DOHH2 (cell line): ENCODE data around the gene EN2.

Experiments
- H3F3A ChIP-seq: fragments of 200-600 bp; sonication (generic), shearing (Covaris generic); 2 replicates; pipeline ENCODE4 v1.6.0; 2016; ENCODE audit warnings: antibody characterized with exemption, mild to moderate bottlenecking; ENCODE audit not compliant: control insufficient read depth, insufficient read depth
- H3K27ac ChIP-seq: fragments of 200-600 bp; sonication (generic); 2 replicates; pipeline ENCODE4 v1.5.1; 2014; ENCODE audit warnings: low read depth, mild to moderate bottlenecking, low read length, moderate library complexity
- H3K27me3 ChIP-seq: fragments of 200-600 bp; sonication (generic); 2 replicates; pipeline ENCODE4 v1.6.1; 2014; ENCODE audit warnings: mild to moderate bottlenecking, low read length, mixed read lengths; ENCODE audit not compliant: control insufficient read depth
- H3K36me3 ChIP-seq: fragments of 200-600 bp; sonication (generic); 2 replicates; pipeline ENCODE4 v1.6.1; 2014; ENCODE audit warnings: mild to moderate bottlenecking, low read length, moderate library complexity, mixed read lengths; ENCODE audit not compliant: control insufficient read depth
- H3K4me1 ChIP-seq: fragments of 200-600 bp; sonication (generic); 2 replicates; pipeline ENCODE4 v1.6.1; 2014; ENCODE audit warnings: mild to moderate bottlenecking, low read length, mixed read lengths; ENCODE audit not compliant: control insufficient read depth
- H3K4me2 ChIP-seq: fragments of 200-600 bp; sonication (generic); 2 replicates; pipeline ENCODE4 v1.6.0; 2014; ENCODE audit warnings: mild to moderate bottlenecking, low read length, moderate library complexity
- H3K4me3 ChIP-seq: fragments of 200-600 bp; sonication (generic); 2 replicates; pipeline ENCODE4 v1.5.1; 2014; ENCODE audit warnings: mild to moderate bottlenecking, low read length, mixed read lengths
- H3K79me2 ChIP-seq: fragments of 200-600 bp; sonication (generic); 2 replicates; pipeline ENCODE4 v1.6.1; 2014; ENCODE audit warnings: mild to moderate bottlenecking, low read length, mixed read lengths; ENCODE audit not compliant: control insufficient read depth
- H3K9me2 ChIP-seq: fragments of 200-600 bp; sonication (generic); replicated peaks from 2 replicates; pipeline ENCODE4 v1.6.1; 2014; ENCODE audit warnings: mild to moderate bottlenecking, low read length, mixed read lengths; ENCODE audit not compliant: control insufficient read depth
- H3K9me3 ChIP-seq: fragments of 200-600 bp; sonication (generic); 2 replicates; pipeline ENCODE4 v1.6.1; 2014; ENCODE audit warnings: antibody characterized with exemption, low read length, mixed read lengths; ENCODE audit not compliant: control insufficient read depth, insufficient read depth
- H4K20me1 ChIP-seq: fragments of 200-600 bp; sonication (generic); 2 replicates; pipeline ENCODE4 v1.6.0; 2014; ENCODE audit warnings: low read depth, mild to moderate bottlenecking, antibody characterized with exemption, low read length, moderate library complexity; ENCODE audit not compliant: control insufficient read depth, insufficient read depth
- EZH2phosphoT487 ChIP-seq: fragments of 200-600 bp; sonication (generic); IDR thresholded peaks from 2 replicates; pipeline ENCODE4 v1.6.1; 2017; ENCODE audit warnings: borderline replicate concordance, mild to moderate bottlenecking, antibody characterized with exemption, low read length, moderate library complexity, mixed read lengths
- TF ChIP-seq, protein P1 (sequence below): fragments of 200-600 bp; sonication (generic); IDR thresholded peaks from one replicate; pipeline ENCODE4 v1.5.1; 2014; ENCODE audit warnings: antibody characterized with exemption, mild to moderate bottlenecking, low read depth, low read length; ENCODE audit not compliant: poor library complexity, severe bottlenecking

The EN2 gene

DNA sequence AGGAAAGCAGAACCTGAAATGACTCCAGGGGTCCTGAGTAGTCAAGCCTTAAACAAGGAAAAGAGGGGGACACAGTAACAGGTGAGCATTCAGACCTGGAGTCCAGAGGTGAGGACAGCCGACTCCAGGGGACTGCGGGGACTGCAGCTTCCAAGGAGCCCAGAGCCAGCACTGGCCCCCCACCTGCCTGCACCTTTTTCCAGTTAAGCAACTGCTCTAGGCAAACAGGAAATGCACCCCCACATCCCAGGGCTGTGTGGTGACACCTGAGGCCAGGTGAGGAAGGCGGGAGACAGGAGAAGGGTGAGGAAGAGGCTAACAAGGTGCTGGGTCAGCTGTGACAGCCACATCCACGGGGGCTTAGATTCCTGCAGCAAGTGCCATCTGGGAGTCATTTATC, 20.1 kb upstream of the EN2 start:
- Histone ChIP-seq H3K36me3 (no peaks in the 10 kb centered on the region), H3F3A (no peaks in the 10 kb centered on the region), H3K4me2 (no peak overlapping the region), H3K27me3 (peaks cover 4% of the 10 kb centered on the region; the same call in 1 of the 2 replicates), H3K4me1 (no peaks in the 10 kb centered on the region), H3K9me2 (no peaks in the 10 kb centered on the region), H3K9me3 (no peaks in the 10 kb centered on the region), H3K79me2 (no peaks in the 10 kb centered on the region), H3K27ac (no peak overlapping the region), H4K20me1 (no peaks in the 10 kb centered on the region), H3K4me3 (no peak overlapping the region)
- TF ChIP-seq, protein P1, sequence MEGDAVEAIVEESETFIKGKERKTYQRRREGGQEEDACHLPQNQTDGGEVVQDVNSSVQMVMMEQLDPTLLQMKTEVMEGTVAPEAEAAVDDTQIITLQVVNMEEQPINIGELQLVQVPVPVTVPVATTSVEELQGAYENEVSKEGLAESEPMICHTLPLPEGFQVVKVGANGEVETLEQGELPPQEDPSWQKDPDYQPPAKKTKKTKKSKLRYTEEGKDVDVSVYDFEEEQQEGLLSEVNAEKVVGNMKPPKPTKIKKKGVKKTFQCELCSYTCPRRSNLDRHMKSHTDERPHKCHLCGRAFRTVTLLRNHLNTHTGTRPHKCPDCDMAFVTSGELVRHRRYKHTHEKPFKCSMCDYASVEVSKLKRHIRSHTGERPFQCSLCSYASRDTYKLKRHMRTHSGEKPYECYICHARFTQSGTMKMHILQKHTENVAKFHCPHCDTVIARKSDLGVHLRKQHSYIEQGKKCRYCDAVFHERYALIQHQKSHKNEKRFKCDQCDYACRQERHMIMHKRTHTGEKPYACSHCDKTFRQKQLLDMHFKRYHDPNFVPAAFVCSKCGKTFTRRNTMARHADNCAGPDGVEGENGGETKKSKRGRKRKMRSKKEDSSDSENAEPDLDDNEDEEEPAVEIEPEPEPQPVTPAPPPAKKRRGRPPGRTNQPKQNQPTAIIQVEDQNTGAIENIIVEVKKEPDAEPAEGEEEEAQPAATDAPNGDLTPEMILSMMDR: no peak
- TF ChIP-seq EZH2phosphoT487: no peak

- TF ChIP-seq, protein P1: no peak
- Histone ChIP-seq H3K27ac (no peak overlapping the region), H3K4me2 (no peak overlapping the region), H3K4me3 (no peak overlapping the region), H3K79me2 (no peaks in the 10 kb centered on the region), H3K9me2 (no peaks in the 10 kb centered on the region), H4K20me1 (no peaks in the 10 kb centered on the region), H3K9me3 (no peaks in the 10 kb centered on the region), H3K27me3 (peaks cover 4% of the 10 kb centered on the region; the same call in 1 of the 2 replicates), H3K36me3 (no peaks in the 10 kb centered on the region), H3F3A (no peaks in the 10 kb centered on the region), H3K4me1 (no peaks in the 10 kb centered on the region)
Measured at GRCh38 chr7:155438777-155439176, 19.2 kb upstream of the EN2 start.

- Histone ChIP-seq H3F3A (no peaks in the 10 kb centered on the region), H3K79me2 (no peaks in the 10 kb centered on the region), H4K20me1 (no peaks in the 10 kb centered on the region), H3K9me2 (no peaks in the 10 kb centered on the region), H3K9me3 (no peaks in the 10 kb centered on the region), H3K36me3 (no peaks in the 10 kb centered on the region), H3K27ac (no peak overlapping the region), H3K27me3 (peaks cover 4% of the 10 kb centered on the region; the same call in 1 of the 2 replicates), H3K4me3 (no peak overlapping the region), H3K4me1 (no peaks in the 10 kb centered on the region), H3K4me2 (no peak overlapping the region)
- TF ChIP-seq, protein P1: no peak
- TF ChIP-seq EZH2phosphoT487: no peak
Measured at GRCh38 chr7:155439311-155440017, 18.5 kb upstream of the EN2 start.
